ENCODE measurements around the gene UPF1.

- TF ChIP-seq CSRNP3 (CRISPR knock-in tag; IDR thresholded peaks at IDR 0.05) = no peak
- TF ChIP-seq PATZ1 (CRISPR knock-in tag; IDR thresholded peaks at IDR 0.05; ENCODE audit: borderline replicate concordance) = no peak
- no peak for TF ChIP-seq ESRRG (CRISPR knock-in tag; IDR thresholded peaks at IDR 0.05)
- no peak for TF ChIP-seq RARB (CRISPR knock-in tag; IDR thresholded peaks at IDR 0.05)
- TF ChIP-seq SNAI2 (CRISPR knock-in tag; IDR thresholded peaks at IDR 0.05) = no peak
- no peak for TF ChIP-seq CREB5 (CRISPR knock-in tag; IDR thresholded peaks at IDR 0.05; ENCODE audit: low read depth)
- no peak for TF ChIP-seq GLIS3 (CRISPR knock-in tag; IDR thresholded peaks at IDR 0.05)
- no peak for TF ChIP-seq TOX (CRISPR knock-in tag; IDR thresholded peaks at IDR 0.05; ENCODE audit: borderline replicate concordance)
- no peak for TF ChIP-seq OSR1 (CRISPR knock-in tag; IDR thresholded peaks at IDR 0.05)
- no peak for TF ChIP-seq ZNF70 (CRISPR knock-in tag; IDR thresholded peaks at IDR 0.05)
These were observed 81.2 kb downstream of the UPF1 start for GRCh38 chr19:18912933-18913332.

Data from SK-N-SH treated with all-trans-retinoic acid at 6 μM for 48 hours (cell line).